Kidney (tissue), 14 donors: Measurements from ENCODE around the gene ACMSD. TPM values are rescaled to one million over a fixed set of nuclear protein-coding genes. Genes with fewer than 3 reads are reported as not detected.

Source experiments
- DNase-seq, 5 donors: peaks; one replicate each; pipeline ENCODE4 v3.0.0-alpha.2; 2013 to 2020
- FAIRE-seq: peaks from 2 replicates; lab custom pipeline; 2012; peaks lifted over from hg19 to GRCh38; lab: Jason Lieb, UNC
- H3K27ac ChIP-seq, 2 donors: one replicate each; pipeline ENCODE4 v1.7.0; 2013; ENCODE audit warnings: low read depth in 2 of 2, low read length in 2 of 2, inconsistent platforms in 1 of 2
- H3K27me3 ChIP-seq: one replicate; pipeline ENCODE4 v1.7.1; 2013; ENCODE audit warnings: low read length, inconsistent platforms; ENCODE audit not compliant: control insufficient read depth, insufficient read depth
- H3K36me3 ChIP-seq, 3 donors: one replicate each; pipeline versions ENCODE4 v1.7.0 to v1.7.1; 2013; ENCODE audit warnings: low read length in 3 of 3, control low read depth in 1 of 3, inconsistent platforms in 1 of 3; ENCODE audit not compliant: insufficient read depth in 3 of 3, control insufficient read depth in 2 of 3
- H3K4me1 ChIP-seq, 3 donors: one replicate each; pipeline versions ENCODE4 v1.7.0 to v1.7.1; 2013; ENCODE audit warnings: low read length in 3 of 3, inconsistent platforms in 1 of 3, low read depth in 1 of 3; ENCODE audit not compliant: control insufficient read depth in 2 of 3, insufficient read depth in 2 of 3
- H3K4me3 ChIP-seq, 3 donors: one replicate each; pipeline versions ENCODE4 v1.7.0 to v1.8.1; 2013; ENCODE audit warnings: low read length in 3 of 3, control low read depth in 1 of 3, inconsistent platforms in 1 of 3
- H3K9ac ChIP-seq, 3 donors: one replicate each; pipeline versions ENCODE4 v1.7.0 to v1.7.1; 2013; ENCODE audit warnings: low read length in 3 of 3, control low read depth in 1 of 3, inconsistent platforms in 1 of 3
- H3K9me3 ChIP-seq, 3 donors: one replicate each; pipeline versions ENCODE4 v1.7.0 to v1.7.1; 2013; ENCODE audit warnings: low read length in 3 of 3, control low read depth in 1 of 3, inconsistent platforms in 1 of 3; ENCODE audit not compliant: control insufficient read depth in 2 of 3, insufficient read depth in 1 of 3
- CTCF ChIP-seq: IDR thresholded peaks from 3 replicates; pipeline ENCODE4 v1.5.1; 2012; ENCODE audit warnings: mild to moderate bottlenecking, moderate library complexity, borderline replicate concordance; ENCODE audit not compliant: insufficient read depth; ENCODE audit errors: extremely low read depth
- intact Hi-C: fragments of 100-400 bp; cut with DNase I; formaldehyde crosslinking; loops from one replicate; pipeline ENCODE4 v1.11.1; 2022
- polyA plus RNA-seq: library from polyadenylated mRNA; stranded (reverse); fragments of 350-450 nt; fragmentation: Illumina TruSeq; extraction: RNeasy Lipid Tissue Mini Kit (QIAGEN cat#74804); gene quantifications from one replicate; pipeline ENCODE4 v1.2.3, GENCODE V29; 2014; ENCODE audit warnings: low read depth, low replicate concordance; ENCODE audit not compliant: insufficient read depth
- total RNA-seq: library from RNA; stranded (reverse); fragmentation: NEBNext Ultra II Directional; extraction: Animal tissue kit (Norgen Biotek cat#: 25700); gene quantifications from one replicate; pipeline ENCODE4 v1.2.1, GENCODE V29; 2021
- donor health status: control.
- donor health status: control.
- donor health status: control.
- donor health status: control.
- donor health status: control.
- donor health status: DM: yes; HTN: yes; CAD: no.
- donor health status: Normal renal cell carcinoma (clear cell type).

ACMSD gene
- total and polyA plus RNA-seq, 2 donors from 2014 or later, result 44.0 to 152 TPM

- no peaks in the 10 kb centered on the region for H3K4me1 ChIP-seq
- no peak for DNase-seq
- H3K36me3 ChIP-seq, result peaks cover 0 to 14% (median 12%) of the 10 kb centered on the region in 3 donors
- no peak overlapping the region for H3K27ac ChIP-seq
- no peaks in the 10 kb centered on the region for H3K27me3 ChIP-seq
- no peaks in the 10 kb centered on the region for H3K9me3 ChIP-seq
- H3K9ac ChIP-seq, result no peak overlapping the region
- intact Hi-C loops, result no loop called here
- no peak for TF ChIP-seq CTCF
- no peak overlapping the region for H3K4me3 ChIP-seq
- FAIRE-seq, result no peak
These were observed 105.1 kb downstream of the ACMSD start for GRCh38 chr2:134943540-134943939.

GRCh38 chr2:134944975-134945374 lies 106.6 kb downstream of the ACMSD start:
- DNase-seq (no peak), FAIRE-seq (no peak)
- Histone ChIP-seq H3K4me3 (no peak overlapping the region), H3K27ac (no peak overlapping the region), H3K4me1 (no peaks in the 10 kb centered on the region), H3K27me3 (no peaks in the 10 kb centered on the region), H3K9me3 (no peaks in the 10 kb centered on the region), H3K9ac (no peak overlapping the region), H3K36me3 (peaks cover 0 to 15% (median 12%) of the 10 kb centered on the region in 3 donors)
- intact Hi-C loops, result no loop called here
- TF ChIP-seq CTCF, result no peak

DNA sequence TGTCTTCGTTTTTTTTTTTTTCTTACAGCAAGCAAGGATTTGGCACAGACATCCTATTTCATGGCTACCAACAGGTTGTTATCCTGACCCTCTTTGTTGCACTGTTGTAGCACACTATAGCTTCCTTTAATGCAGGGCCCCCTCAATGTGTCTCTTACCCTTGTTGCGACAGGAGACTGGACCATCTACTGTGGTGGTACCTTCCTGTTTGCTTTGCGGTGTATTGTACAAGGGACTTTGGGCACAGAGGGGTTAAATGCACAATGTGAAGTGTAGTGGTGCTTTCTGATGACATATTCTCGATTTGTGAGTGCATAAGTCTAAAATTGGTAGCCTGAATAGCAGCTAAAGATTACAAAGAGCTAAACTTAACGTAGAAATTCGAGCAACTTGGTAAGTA lies 107.7 kb downstream of the ACMSD start:
- no peaks in the 10 kb centered on the region for H3K4me1 ChIP-seq
- H3K9ac ChIP-seq, result no peak overlapping the region
- no peak for FAIRE-seq
- DNase-seq, result no peak
- no peaks in the 10 kb centered on the region for H3K9me3 ChIP-seq
- H3K36me3 ChIP-seq, result peaks cover 4 to 22% (median 11%) of the 10 kb centered on the region in 3 donors
- TF ChIP-seq CTCF, result no peak
- intact Hi-C loops, result no loop called here
- H3K27ac ChIP-seq, result no peak overlapping the region
- H3K27me3 ChIP-seq, result no peaks in the 10 kb centered on the region
- no peak overlapping the region for H3K4me3 ChIP-seq
